Type B pancreatic cell (in vitro differentiated cells): ENCODE results near the gene PTPN1. TPM values are rescaled to one million over a fixed set of nuclear protein-coding genes. Genes with fewer than 3 reads are reported as not detected.
A peak's percentile ranks its signal among the peaks of the same experiment; 100 is the strongest.

Source experiments
- DNase-seq: peaks from one replicate; pipeline ENCODE4 v3.0.0; 2021; ENCODE audit warnings: mixed read lengths; ENCODE audit not compliant: unreplicated experiment; ENCODE audit errors: extremely low spot score
- H3K27ac Mint-ChIP-seq: 2 replicates; pipeline ENCODE4 v1.8.0; 2021; ENCODE audit warnings: mild to moderate bottlenecking, mixed read lengths
- H3K27me3 Mint-ChIP-seq: 2 replicates; pipeline ENCODE4 v1.8.0; 2021; ENCODE audit warnings: mixed read lengths
- H3K36me3 Mint-ChIP-seq: 2 replicates; pipeline ENCODE4 v1.8.0; 2021; ENCODE audit warnings: mixed read lengths
- H3K4me1 Mint-ChIP-seq: one replicate; pipeline ENCODE4 v1.8.0; 2021; ENCODE audit warnings: mixed read lengths; ENCODE audit not compliant: unreplicated experiment
- H3K4me3 Mint-ChIP-seq: 2 replicates; pipeline ENCODE4 v1.8.0; 2021; ENCODE audit warnings: mild to moderate bottlenecking, mixed read lengths
- H3K9me3 Mint-ChIP-seq: 2 replicates; pipeline ENCODE4 v1.8.0; 2021; ENCODE audit warnings: mixed read lengths
- CTCF ChIP-seq: fragments of 200-600 bp; sonication (generic); conservative IDR thresholded peaks from 2 replicates; pipeline ENCODE4 v1.5.0; 2021; ENCODE audit warnings: antibody characterized with exemption, mild to moderate bottlenecking
- total RNA-seq: library from RNA; stranded (reverse); gene quantifications from 2 replicates; pipeline ENCODE4 v1.2.1, GENCODE V29; 2021; ENCODE audit warnings: low replicate concordance

PTPN1 gene
- total RNA-seq, 1 donor from 2014 or later, result 27.6 TPM

GRCh38 chr20:50532221-50532620, 22.0 kb downstream of the PTPN1 start:
- no peak for DNase-seq
- Mint-ChIP-seq H3K27ac (no peak overlapping the region), H3K9me3 (no peaks in the 10 kb centered on the region), H3K4me1 (peaks cover 43% of the 10 kb centered on the region), H3K4me3 (no peak overlapping the region), H3K27me3 (no peaks in the 10 kb centered on the region), H3K36me3 (peaks cover 3% of the 10 kb centered on the region)
- no peak for TF ChIP-seq CTCF

DNA sequence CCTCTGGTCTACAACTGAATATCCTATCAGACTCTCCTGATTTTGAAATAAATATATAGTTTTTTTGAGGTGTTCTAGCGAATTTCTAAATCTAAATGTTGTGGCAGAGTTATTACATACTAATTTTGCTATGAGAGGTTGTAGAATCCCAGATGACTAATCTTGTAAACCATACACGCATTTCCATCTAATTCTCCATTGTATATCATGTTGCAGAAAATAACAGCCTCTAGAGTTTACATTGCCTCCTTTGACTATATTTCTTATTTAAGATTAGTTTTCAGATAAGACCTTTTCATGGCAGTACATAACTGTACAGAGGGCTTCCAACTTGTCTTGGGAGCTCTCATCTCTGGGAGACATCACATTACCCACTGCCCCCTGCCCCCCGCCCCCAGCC, 22.9 kb downstream of the PTPN1 start:
- Mint-ChIP-seq H3K9me3 (no peaks in the 10 kb centered on the region), H3K4me1 (peaks cover 52% of the 10 kb centered on the region), H3K36me3 (peaks cover 8% of the 10 kb centered on the region), H3K27me3 (no peaks in the 10 kb centered on the region), H3K4me3 (no peak overlapping the region), H3K27ac (no peak overlapping the region)
- no peak for DNase-seq
- TF ChIP-seq CTCF, result no peak

GRCh38 chr20:50533464-50533863, 23.3 kb downstream of the PTPN1 start:
- TF ChIP-seq CTCF, result no peak
- Mint-ChIP-seq H3K4me1 (peaks cover 55% of the 10 kb centered on the region), H3K27me3 (no peaks in the 10 kb centered on the region)

DNA sequence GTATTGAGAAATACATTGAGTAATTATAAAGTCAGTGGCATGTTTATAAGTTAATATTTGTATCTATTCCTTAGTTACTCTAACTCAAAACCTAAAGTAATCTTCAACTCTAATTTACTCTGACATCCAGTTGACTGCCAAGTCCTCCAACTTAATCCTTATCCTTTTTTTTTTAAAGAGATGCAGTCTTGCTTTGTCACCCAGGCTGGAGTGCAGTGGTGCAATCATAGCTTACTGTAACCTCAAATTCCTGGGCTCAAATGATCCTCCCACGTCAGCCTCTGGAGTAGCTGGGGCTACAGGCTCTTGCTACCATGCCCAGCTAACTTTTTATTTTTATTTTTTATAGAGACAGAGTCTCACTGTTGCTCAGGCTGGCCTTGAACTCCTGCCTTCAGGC, 24.4 kb downstream of the PTPN1 start:
- no peak for TF ChIP-seq CTCF
- Mint-ChIP-seq H3K4me1 (peaks cover 45% of the 10 kb centered on the region), H3K27ac (no peak overlapping the region), H3K4me3 (no peak overlapping the region), H3K36me3 (peaks cover 8% of the 10 kb centered on the region), H3K27me3 (no peaks in the 10 kb centered on the region), H3K9me3 (no peaks in the 10 kb centered on the region)
- DNase-seq, result no peak

More at GRCh38 chr20:50533464-50533863, 23.3 kb downstream of the PTPN1 start:
- Mint-ChIP-seq H3K36me3 (peaks cover 8% of the 10 kb centered on the region), H3K9me3 (no peaks in the 10 kb centered on the region), H3K4me3 (no peak overlapping the region), H3K27ac (no peak overlapping the region)
- no peak for DNase-seq

DNA sequence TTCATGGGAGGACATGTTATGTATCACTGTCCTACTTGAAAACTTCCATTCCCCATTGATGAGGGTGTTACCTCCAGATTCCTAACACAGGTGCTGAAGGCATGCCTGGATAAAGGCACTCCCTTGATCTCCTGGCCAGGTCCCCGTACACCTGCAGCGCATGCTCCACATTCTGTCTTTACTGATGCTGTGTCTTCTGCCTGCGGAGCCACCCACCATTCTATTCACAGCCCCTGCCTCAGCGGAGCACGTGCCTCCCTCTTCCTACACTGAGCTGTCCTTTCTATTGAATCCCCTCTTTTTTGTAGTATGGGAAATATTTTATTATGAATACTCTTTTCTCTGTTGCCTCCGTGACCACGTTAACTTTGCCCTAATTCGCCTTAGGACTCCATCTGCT, 25.0 kb downstream of the PTPN1 start:
- H3K9me3 Mint-ChIP-seq, result no peaks in the 10 kb centered on the region
- H3K4me3 Mint-ChIP-seq, result no peak overlapping the region
- TF ChIP-seq CTCF, result no peak
- no peak for DNase-seq
- H3K27me3 Mint-ChIP-seq, result no peaks in the 10 kb centered on the region
- peaks cover 8% of the 10 kb centered on the region for H3K36me3 Mint-ChIP-seq
- peaks cover 45% of the 10 kb centered on the region for H3K4me1 Mint-ChIP-seq
- no peak overlapping the region for H3K27ac Mint-ChIP-seq

GRCh38 chr20:50536333-50536732, 26.1 kb downstream of the PTPN1 start:
- H3K4me1 Mint-ChIP-seq, result peaks cover 51% of the 10 kb centered on the region
- no peak for DNase-seq

More at GRCh38 chr20:50536333-50536732, 26.1 kb downstream of the PTPN1 start:
- Mint-ChIP-seq H3K9me3 (no peaks in the 10 kb centered on the region), H3K27me3 (no peaks in the 10 kb centered on the region), H3K27ac (peak overlapping the region; percentile 22), H3K36me3 (peaks cover 8% of the 10 kb centered on the region), H3K4me3 (no peak overlapping the region)
- no peak for TF ChIP-seq CTCF
